Panc1 (cell line): ENCODE measurements around the gene CTLA4. TPM values are rescaled to one million over a fixed set of nuclear protein-coding genes. Genes with fewer than 3 reads are reported as not detected.

Source experiments
- ATAC-seq: fragments of 200-7000 bp; cut with Tn5 transposase; 2 replicates; pipeline ENCODE4 v1.9.1; 2020; ENCODE audit warnings: mild to moderate bottlenecking, moderate library complexity
- BruUV-seq: library from RNA; stranded (reverse); fragments of 400-500 nt; replicated peaks from 2 replicates; lab custom pipeline; 2021; lab: Mats Ljungman, UMichigan
- CTCF ChIA-PET: fragments of 300-600 bp; sonication (Branson Sonifier 250); formaldehyde crosslinking; loops from one replicate; lab custom pipeline; 2022; ENCODE audit warnings: antibody characterized with exemption; lab: Charles Lee
- POLR2A ChIA-PET: fragments of 300-600 bp; sonication (Branson Sonifier 250); formaldehyde crosslinking; loops from one replicate; lab custom pipeline; 2022; ENCODE audit warnings: antibody characterized with exemption; lab: Charles Lee
- DNase-seq: peaks from one replicate; pipeline ENCODE4 v3.0.0-alpha.2; 2010; ENCODE audit warnings: low read depth, low spot score
- H3K27ac ChIP-seq: 2 replicates; pipeline ENCODE4 v1.5.1; 2011; ENCODE audit warnings: mild to moderate bottlenecking, low read length, inconsistent platforms
- H3K27me3 ChIP-seq: fragments of 200-500 bp; sonication (Bioruptor generic); 2 replicates; pipeline ENCODE4 v1.6.0; 2014; ENCODE audit warnings: low read length, inconsistent platforms; ENCODE audit not compliant: control insufficient read depth, insufficient read depth
- H3K36me3 ChIP-seq: fragments of 200-500 bp; sonication (Bioruptor generic); 2 replicates; pipeline ENCODE4 v1.5.1; 2014; ENCODE audit warnings: inconsistent platforms, mild to moderate bottlenecking, low read length, moderate library complexity; ENCODE audit not compliant: control insufficient read depth, insufficient read depth
- H3K4me1 ChIP-seq: 2 replicates; pipeline ENCODE4 v1.5.1; 2011; ENCODE audit warnings: inconsistent platforms, mild to moderate bottlenecking, low read length, moderate library complexity; ENCODE audit not compliant: control insufficient read depth, insufficient read depth
- H3K4me3 ChIP-seq, 2 experiments: 2 replicates each; pipeline ENCODE4 v1.5.1; 2011 to 2012; ENCODE audit warnings: low read depth in 2 of 2, low read length in 2 of 2, mild to moderate bottlenecking in 2 of 2, inconsistent platforms in 1 of 2, moderate library complexity in 1 of 2
- H3K9me3 ChIP-seq: fragments of 200-500 bp; sonication (Bioruptor generic); 2 replicates; pipeline ENCODE4 v1.5.1; 2014; ENCODE audit warnings: low read depth, mild to moderate bottlenecking, inconsistent platforms, low read length, moderate library complexity; ENCODE audit not compliant: control insufficient read depth, insufficient read depth
- CTCF ChIP-seq: fragments of 450-650 bp; IDR thresholded peaks from 2 replicates; pipeline ENCODE4 v1.5.1; 2017; ENCODE audit warnings: mild to moderate bottlenecking
- POLR2AphosphoS5 ChIP-seq: IDR thresholded peaks from 2 replicates; pipeline ENCODE4 v1.6.1; 2012; ENCODE audit warnings: mild to moderate bottlenecking, low read depth, low read length, moderate library complexity
- REST ChIP-seq, 2 experiments: IDR thresholded peaks; 2 replicates each; pipeline ENCODE4 v1.6.1; 2011 to 2012; ENCODE audit warnings: low read depth in 2 of 2, control low read depth in 1 of 2, low read length in 1 of 2, mild to moderate bottlenecking in 1 of 2, moderate library complexity in 1 of 2; ENCODE audit not compliant: insufficient read depth in 1 of 2
- SIN3A ChIP-seq: IDR thresholded peaks from 2 replicates; pipeline ENCODE4 v1.6.1; 2012; ENCODE audit warnings: low read depth, mild to moderate bottlenecking, low read length, moderate library complexity, borderline replicate concordance; ENCODE audit not compliant: insufficient read depth
- TCF7L2 ChIP-seq: IDR thresholded peaks from 2 replicates; pipeline ENCODE4 v1.6.1; 2011; ENCODE audit warnings: mild to moderate bottlenecking, low read depth, low read length, inconsistent platforms
- in situ Hi-C: cut with HindIII; loops from 2 replicates; pipeline ENCODE4 v1.10.0; 2016; ENCODE audit warnings: low sequenced_read_pairs, low pct_unique_long_range_greater_than_20kb
- intact Hi-C: fragments of 100-400 bp; cut with micrococcal nuclease; formaldehyde crosslinking; loops from one replicate; pipeline ENCODE4 v1.10.0; 2022; ENCODE audit not compliant: unreplicated experiment
- total RNA-seq: library from RNA; stranded (reverse); gene quantifications from one replicate; pipeline ENCODE4 v1.2.1, GENCODE V29; 2021; ENCODE audit not compliant: unreplicated experiment

CTLA4 gene
- total RNA-seq, 1 experiment from 2014 or later = 0.08 TPM

- ATAC-seq (no peak), DNase-seq (no peak)
- no peak overlapping the region for H3K4me3 ChIP-seq
- H3K9me3 ChIP-seq = no peaks in the 10 kb centered on the region
- ChIA-PET CTCF (no interaction called here), POLR2A (no interaction called here)
- intact Hi-C loops (no loop called here), in situ Hi-C loops (no loop called here)
- H3K27ac ChIP-seq = no peak overlapping the region
- no peak for TF ChIP-seq CTCF
- TF ChIP-seq TCF7L2 = no peak
- no peak for TF ChIP-seq REST (IDR thresholded peaks at IDR 0.05; ENCODE audit: insufficient read depth in 1 of 2, low read depth in 2 of 2, low read length in 1 of 2)
- no peak for TF ChIP-seq SIN3A
- TF ChIP-seq POLR2AphosphoS5 = no peak
- no TSS peak for BruUV-seq
- H3K4me1 ChIP-seq = no peaks in the 10 kb centered on the region
- H3K27me3 ChIP-seq = no peaks in the 10 kb centered on the region
- no peaks in the 10 kb centered on the region for H3K36me3 ChIP-seq
Measured at GRCh38 chr2:203893840-203894239, 26.3 kb downstream of the CTLA4 start.

GRCh38 chr2:203894262-203894661 lies 26.7 kb downstream of the CTLA4 start:
- intact Hi-C loops = no loop called here
- H3K27ac ChIP-seq = no peak overlapping the region

More at GRCh38 chr2:203894262-203894661, 26.7 kb downstream of the CTLA4 start:
- ATAC-seq (no peak), DNase-seq (no peak)
- Histone ChIP-seq H3K4me3 (no peak overlapping the region), H3K27me3 (no peaks in the 10 kb centered on the region), H3K9me3 (no peaks in the 10 kb centered on the region), H3K36me3 (no peaks in the 10 kb centered on the region), H3K4me1 (no peaks in the 10 kb centered on the region)
- CTCF ChIA-PET = no interaction called here
- no TSS peak for BruUV-seq
- in situ Hi-C loops = no loop called here
- TF ChIP-seq REST (IDR thresholded peaks at IDR 0.05; ENCODE audit: insufficient read depth in 1 of 2, low read depth in 2 of 2, low read length in 1 of 2) = no peak
- TF ChIP-seq TCF7L2 = no peak
- TF ChIP-seq SIN3A = no peak
- TF ChIP-seq POLR2AphosphoS5 = no peak
- TF ChIP-seq CTCF = no peak
- POLR2A ChIA-PET = no interaction called here
